GM18499 (cell line): Measurements from ENCODE around the gene TEX9.

ENCODE experiments used
- ATAC-seq: cut with Tn5 transposase; IDR thresholded peaks from one replicate; pipeline ENCODE4 v1.9.1; 2021; ENCODE audit warnings: moderate number of reproducible peaks; ENCODE audit not compliant: insufficient read depth, unreplicated experiment

TEX9 gene

DNA sequence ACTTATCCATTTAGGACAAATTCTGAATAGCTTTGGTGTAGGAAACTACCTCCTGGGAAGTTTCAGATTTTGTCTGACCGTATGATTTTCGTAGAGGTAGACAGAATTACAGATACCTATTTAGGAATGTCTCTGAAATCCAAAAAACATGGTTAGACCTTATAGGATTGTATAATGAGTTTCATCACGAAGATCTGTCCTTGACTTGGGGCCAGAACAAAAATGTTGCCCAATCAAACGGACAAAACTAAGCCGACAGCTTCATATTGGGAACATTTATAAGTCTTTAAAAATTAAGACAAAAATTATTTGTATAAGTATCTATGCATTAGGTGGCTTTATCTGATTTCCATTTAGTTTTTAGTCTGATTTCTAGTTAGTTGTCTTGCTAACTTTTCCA is 67.1 kb downstream of the TEX9 start:
- no peak for ATAC-seq

DNA sequence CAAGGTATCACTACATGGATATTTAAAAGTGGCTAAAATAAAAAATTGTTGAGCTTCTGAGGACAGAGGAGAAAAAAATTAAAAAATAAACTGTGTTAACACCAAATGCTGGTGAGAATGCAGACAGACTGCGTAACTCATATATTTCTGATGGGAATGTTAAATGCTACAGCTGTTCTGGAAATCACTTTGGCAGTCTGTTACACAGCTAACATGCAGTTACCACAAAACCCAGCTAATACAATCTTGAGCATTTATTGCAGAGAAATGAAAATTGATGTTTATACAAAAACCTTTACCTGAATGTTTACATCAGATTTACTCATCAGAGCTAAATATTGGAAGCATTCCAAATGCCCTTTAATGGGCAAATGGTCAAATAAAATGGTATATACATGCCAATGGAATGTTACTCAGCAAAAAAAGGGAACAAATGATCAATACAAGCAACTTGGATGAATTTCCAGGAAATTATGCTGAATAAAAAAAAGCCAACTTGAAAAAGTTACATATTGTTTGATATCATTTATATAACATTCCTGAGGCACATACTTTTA is 75.1 kb downstream of the TEX9 start:
- no peak for ATAC-seq

DNA sequence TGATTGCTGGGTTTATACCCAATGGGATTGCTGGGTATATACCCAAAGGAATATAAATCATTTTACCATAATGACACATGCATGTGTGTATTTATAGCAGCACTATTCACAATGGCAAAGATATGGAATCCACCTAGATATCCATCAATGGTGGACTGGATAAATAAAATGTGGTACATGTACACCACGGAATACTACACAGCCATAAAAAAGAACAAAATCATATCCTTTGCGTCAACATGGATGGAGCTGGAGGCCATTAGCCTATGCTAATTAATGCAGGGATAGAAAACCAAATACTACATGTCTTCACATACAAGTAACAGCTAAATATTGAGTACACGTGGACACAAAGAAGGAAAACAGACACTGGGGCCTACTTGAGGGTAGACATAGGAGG is 77.1 kb downstream of the TEX9 start:
- no peak for ATAC-seq

DNA sequence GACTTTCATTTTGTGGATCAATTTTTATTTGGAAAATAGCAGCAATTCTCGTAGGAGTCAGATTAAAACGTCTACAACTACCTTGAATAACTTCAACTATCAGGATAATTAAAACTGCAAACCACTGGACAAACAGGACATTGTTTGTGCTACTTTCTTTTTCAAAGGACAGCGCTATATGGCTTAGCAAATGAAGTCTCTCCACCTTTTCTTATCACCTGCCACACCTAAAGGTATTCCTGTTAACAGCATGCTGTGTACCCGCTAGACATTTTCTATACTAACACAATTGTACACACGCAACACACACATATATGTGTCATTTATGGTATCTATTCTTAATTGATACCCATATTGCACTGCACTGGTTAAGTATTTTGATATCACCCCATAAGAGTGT is 80.5 kb downstream of the TEX9 start:
- ATAC-seq, result no peak

DNA sequence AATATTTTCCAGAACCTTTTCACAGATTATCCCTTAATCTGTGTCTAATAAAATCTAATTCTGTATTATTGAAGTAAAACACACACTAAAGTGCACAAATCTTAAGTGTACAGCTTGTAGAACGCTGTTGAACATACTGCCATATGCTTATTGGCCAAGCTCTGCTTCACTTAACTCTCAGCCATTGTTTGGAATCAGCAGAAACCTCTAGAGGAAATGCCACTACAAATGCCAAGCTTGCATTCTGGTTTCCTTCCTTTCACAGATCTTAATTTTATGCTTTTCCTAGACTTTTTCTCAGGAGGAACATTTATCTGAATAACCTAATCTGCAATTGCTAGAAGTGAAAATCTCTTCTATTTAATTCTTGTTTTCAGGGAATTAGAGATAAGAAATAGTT is 89.6 kb downstream of the TEX9 start:
- no peak for ATAC-seq

DNA sequence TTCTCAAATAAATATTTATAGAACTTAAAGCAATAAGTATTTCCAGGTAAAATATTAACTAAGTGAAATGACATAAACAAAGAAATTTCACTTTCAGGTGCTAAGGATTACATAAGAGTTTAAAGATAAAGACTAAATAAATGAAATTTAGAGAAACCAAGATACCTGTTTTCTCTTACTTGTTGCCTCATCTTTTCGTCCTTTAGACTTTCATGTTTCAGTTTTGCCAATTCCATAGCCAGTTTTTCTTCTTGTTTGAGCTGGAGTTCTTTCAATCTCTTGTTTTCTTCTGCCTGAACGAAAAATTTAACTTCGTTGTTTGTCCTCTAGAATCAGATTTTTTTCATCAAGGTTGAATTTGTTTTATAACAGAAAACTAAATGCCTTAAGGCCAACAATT is 91.0 kb downstream of the TEX9 start:
- ATAC-seq, result no peak

DNA sequence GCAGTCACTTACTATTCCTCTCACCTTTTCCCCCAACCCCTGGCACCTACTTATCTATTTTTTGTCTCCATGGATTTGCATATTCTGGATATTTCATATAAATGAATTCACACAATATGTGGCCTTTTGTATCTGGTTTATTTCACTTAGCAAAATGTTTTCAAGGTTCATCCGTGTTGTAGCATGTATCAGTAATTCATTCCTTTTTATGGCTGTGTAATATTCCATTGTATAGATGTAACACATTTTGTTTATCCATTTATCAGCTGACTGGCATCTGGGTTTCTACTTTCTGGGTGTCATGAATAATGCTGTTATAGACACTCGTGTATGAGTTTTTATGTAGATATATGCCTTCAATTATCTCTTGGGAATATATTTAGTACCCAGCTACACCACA is 93.9 kb downstream of the TEX9 start:
- ATAC-seq, result no peak

DNA sequence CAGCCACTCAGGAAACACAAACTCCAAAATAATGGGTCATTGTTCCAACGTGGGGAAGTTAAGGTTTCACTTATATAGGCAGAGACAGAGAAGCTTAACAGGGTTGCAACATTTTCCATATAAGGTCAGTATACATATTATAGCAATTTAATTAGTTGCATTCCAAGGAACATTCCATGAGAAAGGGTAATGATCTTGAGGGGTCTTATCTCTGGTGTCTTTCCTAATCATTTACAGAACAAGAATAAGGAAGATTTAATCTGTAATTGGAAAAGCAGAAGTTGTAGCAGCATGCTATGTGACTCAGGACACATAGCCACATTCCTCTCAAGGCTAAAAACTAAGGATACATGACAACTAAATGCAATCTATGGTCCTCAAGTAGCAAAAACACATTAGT is 94.8 kb downstream of the TEX9 start:
- no peak for ATAC-seq

DNA sequence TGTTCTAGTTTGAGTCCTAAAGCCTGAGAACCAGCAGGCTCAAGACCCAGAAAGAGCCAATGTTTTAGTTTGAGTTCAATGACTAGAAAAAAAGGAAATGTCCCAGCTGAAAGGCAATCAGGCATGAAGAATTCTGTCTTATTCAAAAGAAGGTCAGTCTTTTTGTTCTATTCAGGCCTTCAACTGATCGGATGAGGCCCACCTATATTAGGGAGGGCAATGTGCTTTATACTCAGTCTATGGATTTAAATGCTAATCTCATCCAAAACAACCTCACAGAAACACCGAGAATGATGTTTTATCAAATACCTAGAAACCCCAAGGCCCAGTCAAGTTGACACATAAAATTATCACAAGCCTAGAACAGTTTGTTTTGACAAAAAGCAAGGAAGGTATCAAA is 95.7 kb downstream of the TEX9 start:
- no peak for ATAC-seq

DNA sequence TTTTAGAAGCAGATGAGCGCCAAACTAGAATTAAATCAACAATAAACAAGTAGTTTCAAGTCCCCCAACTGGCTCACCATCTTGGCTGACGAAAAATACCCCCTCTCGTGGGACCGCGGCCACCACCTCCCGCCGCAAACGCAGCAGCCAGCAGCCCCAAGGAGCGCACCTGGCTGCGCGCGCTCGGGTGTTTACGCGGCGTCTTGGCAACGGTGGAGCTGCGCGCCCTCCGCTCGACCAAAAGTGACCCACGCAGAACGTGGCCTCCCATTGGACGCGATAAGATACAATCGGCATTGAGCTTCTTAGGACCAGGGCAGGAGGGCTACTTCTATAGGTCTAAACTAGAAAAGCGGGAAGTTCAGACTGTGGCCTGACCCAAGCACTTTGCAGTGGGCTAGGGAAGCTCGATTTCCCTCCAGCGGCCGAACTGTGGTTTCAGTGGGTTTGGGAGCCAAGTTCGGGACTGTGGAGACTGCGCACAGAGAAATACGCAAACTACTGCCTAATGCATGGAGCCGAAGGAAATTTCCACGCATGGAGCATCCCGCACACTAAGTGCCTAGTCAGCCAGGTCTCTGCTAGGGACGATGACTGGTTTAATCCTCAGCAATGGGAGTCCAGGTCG is 99.8 kb downstream of the TEX9 start, which contains the start of gene MNS1:
Gene MNS1 (minus strand): TSS at position 245 of the 628 bp plus-strand sequence. CDS start 165 bp downstream, at position 80.
- ATAC-seq, result peak; percentile 98

DNA sequence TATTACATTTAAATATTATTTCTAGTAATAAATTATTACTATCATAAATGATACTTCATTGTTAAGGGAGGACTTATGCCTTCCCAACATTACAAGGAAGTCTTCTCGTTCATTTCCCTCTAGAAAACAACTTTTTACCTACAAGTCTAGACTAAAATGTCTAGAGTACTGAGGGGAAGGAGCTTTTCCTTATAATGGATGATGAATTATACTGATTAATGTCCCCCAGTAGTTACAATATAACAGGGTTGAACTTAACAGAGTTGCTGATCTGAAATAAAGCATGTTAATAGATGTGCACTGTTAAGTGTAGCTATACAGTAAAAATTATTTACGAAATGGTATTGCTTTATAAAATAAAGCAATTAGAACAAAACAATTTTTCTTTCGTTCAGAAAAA is 102.4 kb downstream of the TEX9 start:
- ATAC-seq, result no peak

DNA sequence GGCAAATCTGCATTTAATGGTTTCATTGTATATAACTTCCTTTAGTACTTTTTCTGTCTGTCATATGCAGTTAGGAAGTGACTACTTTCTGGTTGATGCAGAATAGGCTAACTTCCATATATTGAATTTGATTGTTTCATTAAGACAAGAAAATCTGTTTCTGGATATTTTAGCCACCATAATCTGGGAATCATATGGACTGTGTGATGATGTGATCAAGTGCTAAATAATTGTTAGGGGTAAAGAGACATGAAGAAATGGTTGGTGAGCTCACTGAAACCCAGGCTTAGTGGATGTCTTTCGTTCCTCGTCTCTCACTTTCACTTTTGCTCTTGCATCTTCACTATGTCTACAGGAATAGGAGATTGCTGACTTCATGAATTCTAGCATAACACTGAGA is 103.2 kb downstream of the TEX9 start:
- ATAC-seq, result no peak

DNA sequence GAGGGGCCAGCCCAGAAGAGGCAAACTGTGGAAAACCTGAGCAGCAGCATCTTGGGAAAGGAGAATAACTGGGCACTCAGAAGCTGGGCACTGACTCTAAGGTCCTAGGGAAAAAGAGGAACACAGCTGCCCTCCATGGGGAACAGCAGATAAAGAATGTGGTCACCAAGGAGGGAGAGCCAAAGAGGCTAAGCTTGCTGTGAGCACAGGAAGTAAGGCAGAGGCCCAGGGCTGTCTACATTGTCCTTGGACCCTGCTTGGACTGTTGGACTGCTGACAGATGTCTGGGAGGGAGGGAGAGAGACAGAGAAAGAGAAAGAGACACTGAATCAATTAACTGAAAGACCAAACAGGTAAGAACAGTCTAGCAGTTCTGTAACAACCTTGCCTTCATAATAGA is 104.3 kb downstream of the TEX9 start:
- no peak for ATAC-seq

DNA sequence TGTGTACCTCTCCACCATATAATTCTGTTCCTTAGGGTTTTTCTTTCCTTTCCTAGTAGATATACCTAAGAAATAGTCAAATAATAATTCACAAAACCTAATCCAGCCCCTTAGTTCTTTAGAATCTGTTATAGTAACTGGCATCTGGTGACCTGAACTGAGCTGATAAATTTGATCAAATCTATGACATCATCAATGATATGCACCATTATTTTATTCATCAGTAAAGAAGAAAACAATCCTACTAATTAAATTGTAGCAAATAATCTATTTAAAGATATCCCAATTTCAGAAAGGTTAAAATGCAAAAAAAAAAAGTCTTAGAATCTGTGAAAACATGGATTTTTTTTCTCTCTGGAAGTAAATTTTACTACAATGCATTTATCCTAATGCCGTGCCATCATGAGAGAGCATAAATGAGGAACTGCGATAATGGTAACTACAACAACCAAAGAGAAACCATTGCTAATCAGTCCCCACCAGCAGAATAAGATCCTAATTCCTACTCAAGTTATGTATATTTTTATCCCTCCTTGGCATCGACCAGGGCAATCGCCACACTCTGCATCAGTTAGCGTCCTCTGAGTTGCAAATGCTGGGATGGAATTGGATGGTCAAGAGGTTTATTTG is 106.3 kb downstream of the TEX9 start:
- no peak for ATAC-seq

DNA sequence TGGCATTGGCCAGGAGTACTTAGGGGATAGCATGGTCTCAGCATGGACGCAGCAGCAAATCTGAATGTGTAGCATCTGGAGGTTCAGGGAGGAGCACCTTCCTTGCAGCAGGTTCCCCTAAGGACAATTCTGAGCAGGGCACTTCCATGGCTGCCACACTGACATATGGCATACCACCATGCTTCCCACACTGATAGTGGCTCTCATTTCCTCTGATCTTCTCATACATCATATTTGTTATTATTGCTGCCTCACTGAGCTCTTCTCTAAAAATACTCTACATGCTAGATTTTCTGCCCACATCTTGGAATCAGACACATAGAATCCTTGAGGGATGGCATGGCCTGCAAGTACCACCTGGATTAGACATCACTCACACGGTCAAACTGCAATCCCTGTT is 107.1 kb downstream of the TEX9 start:
- no peak for ATAC-seq

DNA sequence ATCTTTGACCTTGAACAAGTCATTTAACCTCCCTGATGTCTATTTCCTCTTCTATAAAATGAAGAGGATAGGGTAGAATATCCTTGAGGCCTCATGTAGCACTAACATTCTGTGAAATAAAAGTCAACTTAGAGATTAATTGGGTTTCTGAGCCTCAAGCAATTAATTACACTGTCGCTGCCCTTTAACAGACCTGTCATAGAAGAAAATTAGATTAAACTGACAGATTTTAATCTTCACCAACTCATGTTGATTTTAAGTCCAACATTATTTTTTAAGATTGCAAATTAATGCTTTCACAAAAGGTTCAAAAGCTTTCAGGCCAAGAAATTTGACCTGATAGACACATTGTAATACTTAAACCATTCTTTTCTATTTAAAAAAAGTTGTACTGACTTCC is 107.8 kb downstream of the TEX9 start:
- no peak for ATAC-seq

DNA sequence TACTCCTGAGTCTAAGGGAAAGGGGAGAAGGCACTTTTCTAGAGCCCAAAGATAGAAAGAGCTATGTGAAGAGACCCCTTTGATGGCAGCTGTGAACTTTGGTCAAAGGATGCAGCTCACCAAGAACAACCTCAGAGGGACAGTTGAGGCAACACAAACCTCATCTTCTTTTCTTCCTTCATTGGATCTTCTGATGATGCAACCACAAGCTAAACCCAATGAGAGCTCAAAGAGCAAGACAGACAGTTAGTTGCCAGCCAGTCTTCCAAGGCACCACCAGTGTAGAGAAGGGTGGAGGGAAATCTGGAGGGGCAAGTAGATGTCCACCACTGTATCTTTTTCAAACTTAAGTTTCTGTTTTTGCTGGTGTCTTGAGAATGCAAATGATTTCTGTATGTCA is 110.1 kb downstream of the TEX9 start:
- ATAC-seq, result no peak
